ENCODE data around the gene VPS13A.
"Not testable (repeated sequence)": the region's sequence is repeated elsewhere in the genome, so short reads cannot be mapped to it uniquely, and the experiment has no call there.

VPS13A gene

GRCh38 chr9:77386187-77386586 is 208.9 kb downstream of the VPS13A start:
- Histone ChIP-seq H3K9me3 (no peaks in the 10 kb centered on the region; the same call in 1 of the 2 replicates), H3K4me1 (no peaks in the 10 kb centered on the region), H3K36me3 (peaks cover 5% of the 10 kb centered on the region), H3K4me3 (ENCODE audit: low read depth, low read length) (no peak overlapping the region), H3K27me3 (no peaks in the 10 kb centered on the region)
- TF ChIP-seq CTCF (IDR thresholded peaks at IDR 0.05; ENCODE audit: low read depth, low read length), result no peak
- no peak for DNase-seq

GRCh38 chr9:77391834-77392233 is 214.5 kb downstream of the VPS13A start:
- Histone ChIP-seq H3K4me1 (no peaks in the 10 kb centered on the region), H3K36me3 (no peaks in the 10 kb centered on the region; the same call in 1 of the 2 replicates), H3K4me3 (ENCODE audit: low read depth, low read length) (no peak overlapping the region), H3K27me3 (no peaks in the 10 kb centered on the region), H3K9me3 (no peaks in the 10 kb centered on the region)
- TF ChIP-seq CTCF (IDR thresholded peaks at IDR 0.05; ENCODE audit: low read depth, low read length), result no peak
- no peak for DNase-seq

GRCh38 chr9:77392328-77392727 is 215.0 kb downstream of the VPS13A start:
- no peak for TF ChIP-seq CTCF (IDR thresholded peaks at IDR 0.05; ENCODE audit: low read depth, low read length)

GRCh38 chr9:77398581-77398980 is 221.2 kb downstream of the VPS13A start:
- H3K4me1 ChIP-seq; H3K36me3 ChIP-seq; H3K4me3 ChIP-seq (ENCODE audit: low read depth, low read length); H3K27me3 ChIP-seq; DNase-seq; H3K9me3 ChIP-seq: not testable (repeated sequence)

More at GRCh38 chr9:77392328-77392727, 215.0 kb downstream of the VPS13A start:
- Histone ChIP-seq H3K36me3 (no peaks in the 10 kb centered on the region; the same call in 1 of the 2 replicates), H3K4me1 (no peaks in the 10 kb centered on the region), H3K27me3 (no peaks in the 10 kb centered on the region), H3K9me3 (no peaks in the 10 kb centered on the region), H3K4me3 (ENCODE audit: low read depth, low read length) (no peak overlapping the region)
- DNase-seq, result no peak

GRCh38 chr9:77399964-77400363 is 222.6 kb downstream of the VPS13A start:
- no peak for DNase-seq
- H3K4me1 ChIP-seq, result peaks cover 8% of the 10 kb centered on the region; the same call in 1 of the 2 replicates
- H3K9me3 ChIP-seq, result no peaks in the 10 kb centered on the region
- no peak overlapping the region for H3K4me3 ChIP-seq (ENCODE audit: low read depth, low read length)
- H3K27me3 ChIP-seq, result no peaks in the 10 kb centered on the region
- H3K36me3 ChIP-seq, result peaks cover 2% of the 10 kb centered on the region; the same call in 1 of the 2 replicates
- TF ChIP-seq CTCF (IDR thresholded peaks at IDR 0.05; ENCODE audit: low read depth, low read length), result no peak

GRCh38 chr9:77402286-77402685 is 225.0 kb downstream of the VPS13A start:
- no peaks in the 10 kb centered on the region for H3K27me3 ChIP-seq
- TF ChIP-seq CTCF (IDR thresholded peaks at IDR 0.05; ENCODE audit: low read depth, low read length), result no peak
- H3K4me3 ChIP-seq (ENCODE audit: low read depth, low read length), result no peak overlapping the region
- DNase-seq, result no peak
- no peaks in the 10 kb centered on the region for H3K9me3 ChIP-seq
- H3K4me1 ChIP-seq, result peaks cover 8% of the 10 kb centered on the region; the same call in 1 of the 2 replicates
- peaks cover 8% of the 10 kb centered on the region for H3K36me3 ChIP-seq

- peaks cover 8% of the 10 kb centered on the region; the same call in 1 of the 2 replicates for H3K4me1 ChIP-seq
- DNase-seq, result no peak
- H3K27me3 ChIP-seq, result no peaks in the 10 kb centered on the region
- no peak overlapping the region for H3K4me3 ChIP-seq (ENCODE audit: low read depth, low read length)
- H3K9me3 ChIP-seq, result no peaks in the 10 kb centered on the region
- peaks cover 17% of the 10 kb centered on the region for H3K36me3 ChIP-seq
- no peak for TF ChIP-seq CTCF (IDR thresholded peaks at IDR 0.05; ENCODE audit: low read depth, low read length)
Measured at GRCh38 chr9:77403239-77403638, 225.9 kb downstream of the VPS13A start.

GRCh38 chr9:77408521-77408920 is 231.2 kb downstream of the VPS13A start:
- not testable (repeated sequence) for H3K4me3 ChIP-seq (ENCODE audit: low read depth, low read length); DNase-seq; H3K9me3 ChIP-seq; H3K4me1 ChIP-seq; H3K27me3 ChIP-seq
- peaks cover 17% of the 10 kb centered on the region for H3K36me3 ChIP-seq
